Measurements from ENCODE around the gene CREBBP.

CREBBP gene

GRCh38 chr16:3797473-3797872, 83.0 kb downstream of the CREBBP start:
- no peak for TF ChIP-seq EZH2 (IDR thresholded peaks at IDR 0.05; ENCODE audit: borderline replicate concordance, low read length)
- no peak for TF ChIP-seq CTCF (IDR thresholded peaks at IDR 0.05; ENCODE audit: low read length)
- H3K4me1 ChIP-seq (ENCODE audit: insufficient read depth, low read length, severe bottlenecking) = peaks cover 22% of the 10 kb centered on the region
- H2AFZ ChIP-seq (ENCODE audit: low read length) = no peak overlapping the region
- peaks cover 13% of the 10 kb centered on the region; the same call in 1 of the 2 replicates for H3K36me3 ChIP-seq (ENCODE audit: insufficient read depth, low read length)
- no peak overlapping the region for H3K4me3 ChIP-seq (ENCODE audit: low read depth, low read length, poor library complexity, severe bottlenecking)
- no peaks in the 10 kb centered on the region for H3K9me2 ChIP-seq (ENCODE audit: low read depth, low read length)
- H3F3A ChIP-seq (ENCODE audit: insufficient read depth, low read length) = no peaks in the 10 kb centered on the region
- peaks cover 34% of the 10 kb centered on the region for H3K79me2 ChIP-seq (ENCODE audit: insufficient read depth, low read length)
- peak overlapping the region; percentile 43; the same call in 1 of the 2 replicates for H3K4me2 ChIP-seq (ENCODE audit: low read length)
- no peak overlapping the region for H3K27ac ChIP-seq (ENCODE audit: low read depth, low read length, poor library complexity, severe bottlenecking)
- no peaks in the 10 kb centered on the region for H3K9me3 ChIP-seq (ENCODE audit: low read length)
- no peak overlapping the region for H3K9ac ChIP-seq (ENCODE audit: low read length)
- no peaks in the 10 kb centered on the region for H3K27me3 ChIP-seq (ENCODE audit: insufficient read depth, low read length)
- H4K20me1 ChIP-seq (ENCODE audit: insufficient read depth, low read length) = peaks cover 2% of the 10 kb centered on the region; the same call in 1 of the 2 replicates

DNA sequence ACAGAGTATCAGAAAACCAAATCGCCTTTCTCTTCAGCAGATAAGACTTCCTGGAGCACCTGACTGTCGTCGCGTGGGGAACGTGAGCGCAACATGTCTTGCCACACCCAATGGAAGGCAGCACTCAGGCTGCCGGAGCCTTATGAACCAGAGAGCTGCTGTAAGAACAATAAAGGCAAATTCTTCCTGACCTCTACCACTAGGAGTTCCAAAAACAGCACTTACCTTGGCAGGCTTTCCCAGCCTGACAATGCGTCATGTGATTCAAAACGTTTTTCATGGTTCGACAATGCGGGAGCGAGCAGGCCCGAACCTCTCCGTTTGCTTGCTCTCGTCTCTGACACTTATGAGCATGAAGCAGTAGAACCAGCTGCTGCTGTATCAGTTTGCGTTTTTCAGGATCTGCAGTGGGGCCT, 87.3 kb downstream of the CREBBP start:
- H3K27me3 ChIP-seq (ENCODE audit: insufficient read depth, low read length) = no peaks in the 10 kb centered on the region
- peaks cover 42% of the 10 kb centered on the region for H3K36me3 ChIP-seq (ENCODE audit: insufficient read depth, low read length)
- no peak overlapping the region for H3K9ac ChIP-seq (ENCODE audit: low read length)
- no peaks in the 10 kb centered on the region for H3K9me2 ChIP-seq (ENCODE audit: low read depth, low read length)
- no peak overlapping the region for H3K4me2 ChIP-seq (ENCODE audit: low read length)
- H4K20me1 ChIP-seq (ENCODE audit: insufficient read depth, low read length) = no peaks in the 10 kb centered on the region
- peaks cover 30% of the 10 kb centered on the region for H3K4me1 ChIP-seq (ENCODE audit: insufficient read depth, low read length, severe bottlenecking)
- no peaks in the 10 kb centered on the region for H3F3A ChIP-seq (ENCODE audit: insufficient read depth, low read length)
- no peak for TF ChIP-seq EZH2 (IDR thresholded peaks at IDR 0.05; ENCODE audit: borderline replicate concordance, low read length)
- no peak for TF ChIP-seq CTCF (IDR thresholded peaks at IDR 0.05; ENCODE audit: low read length)
- no peaks in the 10 kb centered on the region for H3K9me3 ChIP-seq (ENCODE audit: low read length)
- H3K27ac ChIP-seq (ENCODE audit: low read depth, low read length, poor library complexity, severe bottlenecking) = no peak overlapping the region
- no peak overlapping the region for H3K4me3 ChIP-seq (ENCODE audit: low read depth, low read length, poor library complexity, severe bottlenecking)
- H3K79me2 ChIP-seq (ENCODE audit: insufficient read depth, low read length) = peaks cover 24% of the 10 kb centered on the region
- no peak overlapping the region for H2AFZ ChIP-seq (ENCODE audit: low read length)

GRCh38 chr16:3792472-3793012, 88.0 kb downstream of the CREBBP start:
- Histone ChIP-seq H4K20me1 (ENCODE audit: insufficient read depth, low read length) (no peaks in the 10 kb centered on the region), H3F3A (ENCODE audit: insufficient read depth, low read length) (no peaks in the 10 kb centered on the region), H3K4me2 (ENCODE audit: low read length) (no peak overlapping the region), H3K79me2 (ENCODE audit: insufficient read depth, low read length) (peaks cover 17% of the 10 kb centered on the region), H3K36me3 (ENCODE audit: insufficient read depth, low read length) (peaks cover 42% of the 10 kb centered on the region), H3K27me3 (ENCODE audit: insufficient read depth, low read length) (no peaks in the 10 kb centered on the region), H3K9me3 (ENCODE audit: low read length) (no peaks in the 10 kb centered on the region), H3K4me1 (ENCODE audit: insufficient read depth, low read length, severe bottlenecking) (peaks cover 27% of the 10 kb centered on the region), H2AFZ (ENCODE audit: low read length) (no peak overlapping the region), H3K27ac (ENCODE audit: low read depth, low read length, poor library complexity, severe bottlenecking) (no peak overlapping the region), H3K9ac (ENCODE audit: low read length) (no peak overlapping the region), H3K9me2 (ENCODE audit: low read depth, low read length) (no peaks in the 10 kb centered on the region), H3K4me3 (ENCODE audit: low read depth, low read length, poor library complexity, severe bottlenecking) (no peak overlapping the region)
- TF ChIP-seq CTCF (IDR thresholded peaks at IDR 0.05; ENCODE audit: low read length) (no peak), EZH2 (IDR thresholded peaks at IDR 0.05; ENCODE audit: borderline replicate concordance, low read length) (no peak)
